ENCODE results near the gene NCAPD3. TPM values are rescaled to one million over a fixed set of nuclear protein-coding genes. Genes with fewer than 3 reads are reported as not detected.

Gene NCAPD3
- total RNA-seq, 1 experiment from 2014 or later: 78.2 TPM

- no peak for DNase-seq
- Mint-ChIP-seq H3K27me3 (ENCODE audit: unreplicated experiment) (no peaks in the 10 kb centered on the region), H3K4me1 (ENCODE audit: low read depth, unreplicated experiment) (no peaks in the 10 kb centered on the region), H3K4me3 (ENCODE audit: low read depth, unreplicated experiment) (no peak overlapping the region), H3K36me3 (ENCODE audit: insufficient read depth, unreplicated experiment) (peaks cover 20% of the 10 kb centered on the region), H3K9me3 (ENCODE audit: low read depth, unreplicated experiment) (no peaks in the 10 kb centered on the region), H3K27ac (ENCODE audit: unreplicated experiment) (no peak overlapping the region)
- TF ChIP-seq, protein P1, sequence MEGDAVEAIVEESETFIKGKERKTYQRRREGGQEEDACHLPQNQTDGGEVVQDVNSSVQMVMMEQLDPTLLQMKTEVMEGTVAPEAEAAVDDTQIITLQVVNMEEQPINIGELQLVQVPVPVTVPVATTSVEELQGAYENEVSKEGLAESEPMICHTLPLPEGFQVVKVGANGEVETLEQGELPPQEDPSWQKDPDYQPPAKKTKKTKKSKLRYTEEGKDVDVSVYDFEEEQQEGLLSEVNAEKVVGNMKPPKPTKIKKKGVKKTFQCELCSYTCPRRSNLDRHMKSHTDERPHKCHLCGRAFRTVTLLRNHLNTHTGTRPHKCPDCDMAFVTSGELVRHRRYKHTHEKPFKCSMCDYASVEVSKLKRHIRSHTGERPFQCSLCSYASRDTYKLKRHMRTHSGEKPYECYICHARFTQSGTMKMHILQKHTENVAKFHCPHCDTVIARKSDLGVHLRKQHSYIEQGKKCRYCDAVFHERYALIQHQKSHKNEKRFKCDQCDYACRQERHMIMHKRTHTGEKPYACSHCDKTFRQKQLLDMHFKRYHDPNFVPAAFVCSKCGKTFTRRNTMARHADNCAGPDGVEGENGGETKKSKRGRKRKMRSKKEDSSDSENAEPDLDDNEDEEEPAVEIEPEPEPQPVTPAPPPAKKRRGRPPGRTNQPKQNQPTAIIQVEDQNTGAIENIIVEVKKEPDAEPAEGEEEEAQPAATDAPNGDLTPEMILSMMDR (IDR thresholded peaks at IDR 0.05; ENCODE audit: unreplicated experiment): no peak
- intact Hi-C loops (cut with micrococcal nuclease; ENCODE audit: unreplicated experiment): no loop called here
- CTCF ChIA-PET: no interaction called here
- BruUV-seq (replicated peaks): no TSS peak
Measured at GRCh38 chr11:134157451-134157850, 66.3 kb downstream of the NCAPD3 start.

DNA sequence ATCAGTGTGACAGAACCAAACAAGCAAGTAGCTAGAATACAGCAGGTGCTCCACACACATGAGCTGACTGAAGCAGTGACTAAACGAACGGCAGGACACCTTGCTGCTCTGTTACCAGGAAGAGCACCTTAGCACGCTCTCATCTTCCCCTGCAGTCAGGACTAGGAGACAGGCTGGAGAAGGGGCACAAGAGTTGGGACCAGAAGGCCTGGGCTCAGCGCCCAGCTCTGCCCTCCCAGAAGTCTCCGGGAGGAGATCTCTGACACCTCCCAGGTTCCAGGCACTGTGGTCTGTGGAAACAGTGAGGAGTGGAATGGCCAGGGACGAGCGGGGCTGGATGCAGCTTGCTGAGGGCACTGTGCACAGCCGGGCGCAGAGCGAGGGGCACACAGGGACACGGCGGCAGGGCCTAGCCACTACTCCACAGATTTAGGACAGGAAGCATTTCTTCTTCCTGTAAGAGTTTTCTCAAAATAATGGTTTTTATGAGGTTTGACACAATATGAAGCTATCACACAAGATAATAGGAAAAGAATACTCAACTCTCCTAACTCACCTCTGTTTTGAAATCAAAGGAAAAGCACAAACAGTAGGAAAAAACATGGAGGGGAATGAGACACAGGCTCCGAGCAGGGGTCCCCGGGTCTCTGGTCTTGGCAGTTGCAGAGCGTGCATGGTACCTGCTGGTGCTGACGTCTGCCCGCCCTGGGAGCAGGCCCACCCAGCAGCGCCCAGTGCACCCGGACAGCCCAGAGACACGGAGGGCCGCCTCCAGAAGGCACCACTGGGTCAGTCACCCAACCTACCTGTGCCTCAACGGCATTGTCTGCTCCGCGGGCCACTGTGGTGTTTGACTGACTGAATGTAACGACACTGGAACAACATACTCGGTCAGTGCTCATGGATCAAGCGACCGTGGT, 67.6 kb downstream of the NCAPD3 start:
- intact Hi-C loops (cut with micrococcal nuclease; ENCODE audit: unreplicated experiment): no loop called here
- DNase-seq: no peak
- Mint-ChIP-seq H3K4me1 (ENCODE audit: low read depth, unreplicated experiment) (no peaks in the 10 kb centered on the region), H3K4me3 (ENCODE audit: low read depth, unreplicated experiment) (no peak overlapping the region), H3K9me3 (ENCODE audit: low read depth, unreplicated experiment) (no peaks in the 10 kb centered on the region), H3K36me3 (ENCODE audit: insufficient read depth, unreplicated experiment) (peaks cover 27% of the 10 kb centered on the region), H3K27me3 (ENCODE audit: unreplicated experiment) (no peaks in the 10 kb centered on the region), H3K27ac (ENCODE audit: unreplicated experiment) (no peak overlapping the region)
- CTCF ChIA-PET: no interaction called here
- TF ChIP-seq, protein P1 (IDR thresholded peaks at IDR 0.05; ENCODE audit: unreplicated experiment): no peak
- no TSS peak for BruUV-seq (replicated peaks)

- TF ChIP-seq, protein P1 (IDR thresholded peaks at IDR 0.05; ENCODE audit: unreplicated experiment): no peak
- intact Hi-C loops (cut with micrococcal nuclease; ENCODE audit: unreplicated experiment): no loop called here
- H3K4me3 Mint-ChIP-seq (ENCODE audit: low read depth, unreplicated experiment): no peak overlapping the region
- no peaks in the 10 kb centered on the region for H3K27me3 Mint-ChIP-seq (ENCODE audit: unreplicated experiment)
- peaks cover 28% of the 10 kb centered on the region for H3K36me3 Mint-ChIP-seq (ENCODE audit: insufficient read depth, unreplicated experiment)
- CTCF ChIA-PET: no interaction called here
- no peaks in the 10 kb centered on the region for H3K9me3 Mint-ChIP-seq (ENCODE audit: low read depth, unreplicated experiment)
- no peak for DNase-seq
- no peaks in the 10 kb centered on the region for H3K4me1 Mint-ChIP-seq (ENCODE audit: low read depth, unreplicated experiment)
- H3K27ac Mint-ChIP-seq (ENCODE audit: unreplicated experiment): no peak overlapping the region
- no TSS peak for BruUV-seq (replicated peaks)
Measured at GRCh38 chr11:134155456-134155855, 68.3 kb downstream of the NCAPD3 start.

DNA sequence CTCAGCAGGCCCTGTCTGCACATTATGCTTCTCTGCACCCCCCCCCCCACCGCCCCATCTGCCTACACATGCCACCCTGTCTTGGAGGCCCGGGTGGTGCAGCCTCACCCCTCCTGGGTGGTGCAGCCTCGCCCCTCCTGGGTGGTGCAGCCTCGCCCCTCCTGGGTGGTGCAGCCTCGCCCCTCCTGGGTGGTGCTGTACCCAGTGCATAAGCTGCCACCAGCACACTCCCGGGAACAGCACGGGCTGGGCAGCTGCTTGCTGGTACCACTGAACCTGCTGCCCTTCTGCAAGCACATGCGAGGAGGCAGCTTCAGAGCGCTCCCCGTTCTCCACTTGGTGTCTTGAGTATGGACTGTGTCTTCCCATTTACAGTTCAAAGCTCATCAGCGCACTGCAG, 69.3 kb downstream of the NCAPD3 start:
- Mint-ChIP-seq H3K36me3 (ENCODE audit: insufficient read depth, unreplicated experiment) (peaks cover 19% of the 10 kb centered on the region), H3K27me3 (ENCODE audit: unreplicated experiment) (no peaks in the 10 kb centered on the region), H3K9me3 (ENCODE audit: low read depth, unreplicated experiment) (no peaks in the 10 kb centered on the region), H3K27ac (ENCODE audit: unreplicated experiment) (no peak overlapping the region), H3K4me1 (ENCODE audit: low read depth, unreplicated experiment) (no peaks in the 10 kb centered on the region), H3K4me3 (ENCODE audit: low read depth, unreplicated experiment) (no peak overlapping the region)
- CTCF ChIA-PET: no interaction called here
- intact Hi-C loops (cut with micrococcal nuclease; ENCODE audit: unreplicated experiment): no loop called here
- TF ChIP-seq, protein P1 (IDR thresholded peaks at IDR 0.05; ENCODE audit: unreplicated experiment): no peak
- no peak for DNase-seq
- BruUV-seq (replicated peaks): no TSS peak

Data from Calu3 (cell line).